Bronchial smooth muscle cell (primary cell): ENCODE results near the gene NFIL3. TPM values are rescaled to one million over a fixed set of nuclear protein-coding genes. Genes with fewer than 3 reads are reported as not detected.

Experiments
- total RNA-seq: library from RNA; depleted of rRNA; stranded (reverse); fragments of >200 nt; gene quantifications from 2 replicates; pipeline ENCODE4 v1.2.1, GENCODE V29; 2014

NFIL3 gene
- 17.7 and 20.6 TPM in 2 replicates for total RNA-seq

GRCh38 chr9:91423785-91424402 lies at the start of gene NFIL3:
Gene NFIL3 (minus strand): TSS chr9:91423832. CDS start chr9:91410734, 13,098 bp downstream.

GRCh38 chr9:91361291-91362050 lies 62.2 kb downstream of the NFIL3 start, which contains the start of gene AUH:
Gene AUH (minus strand): TSS chr9:91361918. CDS start chr9:91361889, 29 bp downstream.

Other genes with a start within 250 kb of the NFIL3 start
- 32.0 and 39.1 TPM in 2 replicates for gene AUH, start 61.9 kb downstream of the NFIL3 start, total RNA-seq